IPS-15b (cell line): ENCODE measurements around the gene RPUSD4.
A peak's percentile ranks its signal among the peaks of the same experiment; 100 is the strongest.

Experiments used
- H3K27me3 ChIP-seq: one replicate; pipeline ENCODE4 v1.6.1; 2013; ENCODE audit warnings: low read length; ENCODE audit not compliant: control insufficient read depth, insufficient read depth
- H3K36me3 ChIP-seq: one replicate; pipeline ENCODE4 v1.6.1; 2013; ENCODE audit warnings: low read length; ENCODE audit not compliant: control insufficient read depth, insufficient read depth
- H3K4me1 ChIP-seq: one replicate; pipeline ENCODE4 v1.6.1; 2013; ENCODE audit warnings: mild to moderate bottlenecking, low read length; ENCODE audit not compliant: control insufficient read depth, insufficient read depth
- H3K4me3 ChIP-seq: one replicate; pipeline ENCODE4 v1.5.1; 2013; ENCODE audit warnings: low read depth, low read length
- H3K9ac ChIP-seq: one replicate; pipeline ENCODE4 v1.6.1; 2013; ENCODE audit warnings: low read depth, mild to moderate bottlenecking, low read length
- H3K9me3 ChIP-seq: one replicate; pipeline ENCODE4 v1.6.1; 2013; ENCODE audit warnings: mild to moderate bottlenecking, low read length; ENCODE audit not compliant: control insufficient read depth, insufficient read depth

RPUSD4 gene

GRCh38 chr11:126160345-126161022, 51.0 kb downstream of the RPUSD4 start:
- peak overlapping the region; percentile 12 for H3K9ac ChIP-seq
- H3K36me3 ChIP-seq = no peaks in the 10 kb centered on the region
- no peak overlapping the region for H3K4me3 ChIP-seq
- no peaks in the 10 kb centered on the region for H3K27me3 ChIP-seq
- H3K9me3 ChIP-seq = no peaks in the 10 kb centered on the region
- peaks cover 24% of the 10 kb centered on the region for H3K4me1 ChIP-seq

- H3K9ac ChIP-seq = no peak overlapping the region
- H3K9me3 ChIP-seq = no peaks in the 10 kb centered on the region
- H3K27me3 ChIP-seq = no peaks in the 10 kb centered on the region
- H3K4me1 ChIP-seq = peaks cover 24% of the 10 kb centered on the region
- H3K4me3 ChIP-seq = no peak overlapping the region
- H3K36me3 ChIP-seq = no peaks in the 10 kb centered on the region
Measured at GRCh38 chr11:126159719-126160344, 51.6 kb downstream of the RPUSD4 start.

- Histone ChIP-seq H3K4me3 (no peak overlapping the region), H3K27me3 (no peaks in the 10 kb centered on the region), H3K4me1 (peaks cover 24% of the 10 kb centered on the region), H3K9me3 (no peaks in the 10 kb centered on the region), H3K9ac (no peak overlapping the region), H3K36me3 (no peaks in the 10 kb centered on the region)
Measured at GRCh38 chr11:126158054-126158791, 53.2 kb downstream of the RPUSD4 start.

- Histone ChIP-seq H3K27me3 (no peaks in the 10 kb centered on the region), H3K36me3 (no peaks in the 10 kb centered on the region), H3K4me1 (peaks cover 24% of the 10 kb centered on the region), H3K9ac (no peak overlapping the region), H3K4me3 (no peak overlapping the region), H3K9me3 (no peaks in the 10 kb centered on the region)
Measured at GRCh38 chr11:126157326-126158030, 54.0 kb downstream of the RPUSD4 start.

GRCh38 chr11:126156814-126157213, 54.6 kb downstream of the RPUSD4 start:
- Histone ChIP-seq H3K4me3 (no peak overlapping the region), H3K9ac (no peak overlapping the region), H3K36me3 (no peaks in the 10 kb centered on the region), H3K9me3 (no peaks in the 10 kb centered on the region), H3K27me3 (no peaks in the 10 kb centered on the region), H3K4me1 (peaks cover 24% of the 10 kb centered on the region)

DNA sequence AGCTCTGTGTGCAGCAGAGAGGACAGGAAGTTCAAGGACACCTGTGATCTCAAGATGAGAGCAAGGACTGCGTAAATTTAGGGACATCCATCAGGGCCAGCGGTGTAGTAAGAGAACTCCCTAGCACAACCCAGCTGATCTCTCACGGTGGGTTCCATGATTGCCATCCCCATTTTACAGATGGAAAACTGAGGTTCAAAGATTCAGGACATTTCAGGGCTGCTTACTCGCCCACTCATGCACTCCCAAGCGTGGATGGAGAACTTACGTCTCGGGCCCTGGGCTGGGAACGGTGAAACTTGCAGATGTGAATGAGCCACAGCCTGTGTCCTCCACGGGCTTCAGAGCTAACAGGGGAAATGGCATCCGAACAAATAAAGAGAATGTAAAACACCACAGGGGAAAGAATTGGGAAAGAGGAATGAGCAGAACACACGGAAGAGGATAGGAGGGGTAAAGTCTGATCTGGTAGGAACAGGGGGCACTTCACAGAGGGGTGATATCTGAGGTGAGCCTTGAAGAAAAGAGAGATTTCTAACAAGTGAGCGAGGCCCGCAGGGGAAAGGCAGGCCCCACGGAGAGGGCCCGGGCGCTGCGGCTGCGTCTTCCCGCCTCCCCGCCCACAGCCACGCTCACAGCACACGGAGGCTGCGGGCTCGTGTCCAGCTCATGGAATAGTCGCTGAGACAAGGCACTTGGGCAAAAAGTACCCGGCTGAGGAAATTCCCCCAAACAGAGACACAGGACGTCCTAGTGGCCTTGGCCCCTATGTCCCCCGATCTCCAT, 55.9 kb downstream of the RPUSD4 start:
- no peaks in the 10 kb centered on the region for H3K9me3 ChIP-seq
- H3K9ac ChIP-seq = no peak overlapping the region
- no peaks in the 10 kb centered on the region for H3K36me3 ChIP-seq
- peaks cover 27% of the 10 kb centered on the region for H3K4me1 ChIP-seq
- H3K4me3 ChIP-seq = no peak overlapping the region
- no peaks in the 10 kb centered on the region for H3K27me3 ChIP-seq

DNA sequence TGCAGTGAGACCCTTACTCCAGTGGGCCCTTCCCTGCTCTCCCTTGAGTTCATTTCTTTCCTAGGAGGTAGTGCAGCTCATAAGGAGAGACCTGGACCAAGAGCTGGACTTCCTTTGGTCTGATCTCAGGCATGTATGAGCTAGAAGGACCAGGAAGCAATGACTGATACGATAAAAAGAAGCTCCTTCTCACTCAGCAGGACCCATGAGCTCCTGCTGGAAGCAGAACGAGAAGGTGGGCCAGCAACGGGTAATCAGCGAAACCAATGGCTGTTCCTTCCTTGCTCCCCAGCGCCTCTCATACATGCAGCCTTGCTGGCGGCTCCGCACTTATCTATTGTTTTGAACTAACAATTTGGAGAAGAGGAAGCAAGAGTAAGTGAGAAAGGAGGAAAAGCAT, 56.8 kb downstream of the RPUSD4 start:
- Histone ChIP-seq H3K36me3 (no peaks in the 10 kb centered on the region), H3K4me1 (peaks cover 20% of the 10 kb centered on the region), H3K9me3 (no peaks in the 10 kb centered on the region), H3K9ac (no peak overlapping the region), H3K27me3 (no peaks in the 10 kb centered on the region), H3K4me3 (no peak overlapping the region)

GRCh38 chr11:126153972-126154371, 57.5 kb downstream of the RPUSD4 start:
- Histone ChIP-seq H3K4me1 (peaks cover 14% of the 10 kb centered on the region), H3K9me3 (no peaks in the 10 kb centered on the region), H3K27me3 (no peaks in the 10 kb centered on the region)

DNA sequence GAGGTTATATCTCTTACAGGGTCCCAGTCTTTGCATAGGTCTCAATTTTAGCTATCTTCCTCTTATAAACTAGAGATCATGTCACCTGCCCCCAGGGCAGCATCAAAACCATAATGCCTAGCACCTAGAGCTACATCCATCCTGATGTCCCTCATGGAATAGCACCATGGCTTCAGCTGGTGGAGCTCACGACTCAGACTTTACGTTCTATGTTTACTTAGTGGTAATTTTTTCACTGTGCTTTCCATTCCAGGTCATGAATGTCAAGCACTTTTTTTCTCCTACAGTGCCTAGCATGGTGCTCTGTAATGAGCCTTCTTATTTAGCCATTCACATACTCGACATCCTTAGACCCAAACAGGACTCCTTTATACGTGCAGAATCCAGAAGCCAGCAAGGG, 58.4 kb downstream of the RPUSD4 start:
- H3K36me3 ChIP-seq = no peaks in the 10 kb centered on the region
- no peaks in the 10 kb centered on the region for H3K27me3 ChIP-seq
- H3K9me3 ChIP-seq = no peaks in the 10 kb centered on the region
- H3K4me3 ChIP-seq = no peak overlapping the region
- H3K9ac ChIP-seq = no peak overlapping the region
- peaks cover 8% of the 10 kb centered on the region for H3K4me1 ChIP-seq

More at GRCh38 chr11:126153972-126154371, 57.5 kb downstream of the RPUSD4 start:
- H3K9ac ChIP-seq = no peak overlapping the region
- H3K4me3 ChIP-seq = no peak overlapping the region
- H3K36me3 ChIP-seq = no peaks in the 10 kb centered on the region

DNA sequence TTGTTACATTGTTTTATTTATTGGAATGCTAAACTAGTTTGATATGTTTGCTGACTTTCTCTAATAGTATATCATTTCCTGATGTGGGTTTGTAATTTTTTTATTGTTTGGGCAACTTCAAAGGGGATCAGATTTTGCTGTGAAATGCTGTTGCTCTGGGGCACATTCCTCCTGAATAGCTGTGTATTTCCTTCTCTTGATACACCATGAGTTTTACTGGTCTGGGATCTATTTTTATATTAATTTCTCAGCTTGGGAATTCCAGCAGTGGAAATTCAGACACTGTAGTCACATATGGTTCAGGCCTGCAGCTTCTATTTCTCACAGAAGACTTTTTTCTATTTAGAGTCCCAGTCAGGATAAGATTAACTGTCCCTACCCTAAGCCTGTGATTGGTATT, 58.9 kb downstream of the RPUSD4 start:
- H3K36me3 ChIP-seq = no peaks in the 10 kb centered on the region
- no peak overlapping the region for H3K4me3 ChIP-seq
- H3K9ac ChIP-seq = no peak overlapping the region
- no peaks in the 10 kb centered on the region for H3K9me3 ChIP-seq
- no peaks in the 10 kb centered on the region for H3K27me3 ChIP-seq
- peaks cover 9% of the 10 kb centered on the region for H3K4me1 ChIP-seq

DNA sequence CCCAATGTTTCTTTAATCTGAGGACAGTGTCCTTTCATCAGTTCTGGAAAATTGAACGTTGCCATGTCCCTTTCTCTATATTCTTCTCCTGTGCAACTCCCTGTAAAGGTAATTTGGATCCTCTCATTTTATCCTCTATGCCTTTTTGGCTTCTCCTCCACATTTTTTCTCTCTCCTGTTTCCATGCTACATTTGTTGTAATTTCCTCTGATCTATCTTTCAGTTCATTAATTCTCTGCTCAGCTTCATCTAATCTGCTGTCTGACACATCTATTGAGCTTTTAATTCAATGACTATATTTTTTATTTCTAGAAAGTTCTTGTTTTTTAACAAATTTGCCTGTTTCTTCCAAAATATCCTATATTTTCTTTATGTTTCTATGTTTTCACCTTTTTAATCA, 59.3 kb downstream of the RPUSD4 start:
- Histone ChIP-seq H3K9me3 (no peaks in the 10 kb centered on the region), H3K9ac (no peak overlapping the region), H3K4me3 (no peak overlapping the region), H3K27me3 (no peaks in the 10 kb centered on the region), H3K4me1 (peaks cover 14% of the 10 kb centered on the region), H3K36me3 (no peaks in the 10 kb centered on the region)
